ENCODE data around the gene PRDM16.

The PRDM16 gene

DNA sequence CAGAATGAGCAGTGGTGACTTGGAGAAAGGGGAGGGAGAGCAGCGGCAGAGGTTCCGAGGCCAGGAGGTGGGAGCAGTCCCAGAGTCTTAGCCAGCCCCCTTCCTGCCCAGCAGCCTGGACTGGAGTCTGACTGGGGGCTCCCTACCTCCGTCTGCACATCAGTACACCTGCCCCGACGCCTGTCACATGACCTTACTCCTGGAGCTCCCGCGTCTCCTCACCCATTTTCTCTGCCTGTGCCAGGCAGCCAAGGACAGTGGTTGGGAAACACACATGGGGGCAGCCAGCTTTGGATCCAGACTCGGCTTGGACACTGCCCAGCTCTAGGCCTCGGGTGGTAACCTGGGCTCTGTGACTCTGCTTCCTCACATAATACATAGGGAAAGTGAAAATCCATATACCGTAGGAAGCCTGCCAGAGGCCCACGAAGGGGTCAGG lies 30.9 kb upstream of the PRDM16 start:
- no peak overlapping the region for H3K4me3 ChIP-seq (ENCODE audit: low read depth, low read length)
- DNase-seq (ENCODE audit: low read depth) = no peak
- TF ChIP-seq, protein P1, sequence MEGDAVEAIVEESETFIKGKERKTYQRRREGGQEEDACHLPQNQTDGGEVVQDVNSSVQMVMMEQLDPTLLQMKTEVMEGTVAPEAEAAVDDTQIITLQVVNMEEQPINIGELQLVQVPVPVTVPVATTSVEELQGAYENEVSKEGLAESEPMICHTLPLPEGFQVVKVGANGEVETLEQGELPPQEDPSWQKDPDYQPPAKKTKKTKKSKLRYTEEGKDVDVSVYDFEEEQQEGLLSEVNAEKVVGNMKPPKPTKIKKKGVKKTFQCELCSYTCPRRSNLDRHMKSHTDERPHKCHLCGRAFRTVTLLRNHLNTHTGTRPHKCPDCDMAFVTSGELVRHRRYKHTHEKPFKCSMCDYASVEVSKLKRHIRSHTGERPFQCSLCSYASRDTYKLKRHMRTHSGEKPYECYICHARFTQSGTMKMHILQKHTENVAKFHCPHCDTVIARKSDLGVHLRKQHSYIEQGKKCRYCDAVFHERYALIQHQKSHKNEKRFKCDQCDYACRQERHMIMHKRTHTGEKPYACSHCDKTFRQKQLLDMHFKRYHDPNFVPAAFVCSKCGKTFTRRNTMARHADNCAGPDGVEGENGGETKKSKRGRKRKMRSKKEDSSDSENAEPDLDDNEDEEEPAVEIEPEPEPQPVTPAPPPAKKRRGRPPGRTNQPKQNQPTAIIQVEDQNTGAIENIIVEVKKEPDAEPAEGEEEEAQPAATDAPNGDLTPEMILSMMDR (IDR thresholded peaks at IDR 0.05; ENCODE audit: low read depth, low read length) = no peak
- TF ChIP-seq POLR2A (IDR thresholded peaks at IDR 0.05; ENCODE audit: extremely low read depth, insufficient read length) (no peak), MYC (IDR thresholded peaks at IDR 0.05; ENCODE audit: low read depth, low read length) (no peak)
- TF ChIP-seq, protein P2, sequence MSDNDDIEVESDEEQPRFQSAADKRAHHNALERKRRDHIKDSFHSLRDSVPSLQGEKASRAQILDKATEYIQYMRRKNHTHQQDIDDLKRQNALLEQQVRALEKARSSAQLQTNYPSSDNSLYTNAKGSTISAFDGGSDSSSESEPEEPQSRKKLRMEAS (IDR thresholded peaks at IDR 0.05; ENCODE audit: low read depth, low read length) = no peak

DNA sequence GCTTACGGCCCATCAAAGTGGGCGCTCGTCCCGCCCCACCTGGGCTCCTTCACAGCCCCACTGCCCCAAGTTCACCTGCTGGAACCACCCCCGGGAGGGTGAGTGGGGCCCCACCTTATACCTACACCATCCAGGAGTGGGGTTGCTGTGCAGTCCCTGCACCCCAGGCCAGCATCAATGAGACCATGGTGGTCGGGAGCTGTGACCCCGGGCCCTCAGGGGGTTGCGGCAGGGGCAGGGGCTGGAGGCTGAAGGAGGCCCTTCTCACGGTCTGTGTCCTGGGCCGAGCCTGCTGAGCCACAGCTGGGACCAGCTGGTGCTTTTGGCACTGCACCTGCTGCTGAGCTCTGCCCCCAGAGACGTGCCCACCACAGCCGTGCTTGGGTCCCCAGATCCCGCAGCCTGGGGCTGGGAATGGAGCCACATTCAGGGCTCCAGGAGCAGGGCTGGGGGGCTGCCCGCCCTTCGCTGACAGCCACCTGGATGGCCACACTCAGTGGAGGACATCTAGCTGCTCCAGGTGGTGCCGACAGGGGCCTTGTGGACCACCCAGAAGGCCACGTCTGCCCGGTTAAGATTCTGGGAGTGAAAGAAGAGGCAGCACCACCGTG lies 30.3 kb upstream of the PRDM16 start:
- no peak for DNase-seq (ENCODE audit: low read depth)
- H3K4me3 ChIP-seq (ENCODE audit: low read depth, low read length) = no peak overlapping the region
- TF ChIP-seq MYC (IDR thresholded peaks at IDR 0.05; ENCODE audit: low read depth, low read length) = no peak
- TF ChIP-seq, protein P1 (IDR thresholded peaks at IDR 0.05; ENCODE audit: low read depth, low read length) = no peak
- TF ChIP-seq, protein P2 (IDR thresholded peaks at IDR 0.05; ENCODE audit: low read depth, low read length) = no peak
- TF ChIP-seq POLR2A (IDR thresholded peaks at IDR 0.05; ENCODE audit: extremely low read depth, insufficient read length) = no peak

DNA sequence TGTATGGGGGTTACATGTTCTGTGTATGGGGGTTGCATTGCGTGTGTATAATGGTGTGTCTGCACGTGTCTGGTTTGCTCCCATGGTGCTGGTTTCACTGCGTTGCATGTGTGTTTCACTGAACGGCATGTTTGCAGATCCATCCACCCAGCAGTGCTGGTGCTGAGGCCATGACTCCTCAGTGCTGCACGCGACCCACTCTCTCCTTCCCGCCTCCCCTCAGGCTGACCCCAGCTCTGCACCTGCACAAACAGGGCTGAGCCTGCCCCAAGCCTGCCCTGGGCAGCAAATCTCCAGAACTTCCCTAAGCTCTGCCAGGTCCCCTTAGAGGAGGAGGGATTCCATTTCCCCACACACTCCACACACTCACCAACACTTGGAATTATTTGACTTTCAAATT lies 29.0 kb upstream of the PRDM16 start:
- TF ChIP-seq, protein P1 (IDR thresholded peaks at IDR 0.05; ENCODE audit: low read depth, low read length) = no peak
- TF ChIP-seq MYC (IDR thresholded peaks at IDR 0.05; ENCODE audit: low read depth, low read length) = no peak
- TF ChIP-seq POLR2A (IDR thresholded peaks at IDR 0.05; ENCODE audit: extremely low read depth, insufficient read length) = no peak
- TF ChIP-seq, protein P2 (IDR thresholded peaks at IDR 0.05; ENCODE audit: low read depth, low read length) = no peak
- DNase-seq (ENCODE audit: low read depth) = no peak
- H3K4me3 ChIP-seq (ENCODE audit: low read depth, low read length) = no peak overlapping the region

DNA sequence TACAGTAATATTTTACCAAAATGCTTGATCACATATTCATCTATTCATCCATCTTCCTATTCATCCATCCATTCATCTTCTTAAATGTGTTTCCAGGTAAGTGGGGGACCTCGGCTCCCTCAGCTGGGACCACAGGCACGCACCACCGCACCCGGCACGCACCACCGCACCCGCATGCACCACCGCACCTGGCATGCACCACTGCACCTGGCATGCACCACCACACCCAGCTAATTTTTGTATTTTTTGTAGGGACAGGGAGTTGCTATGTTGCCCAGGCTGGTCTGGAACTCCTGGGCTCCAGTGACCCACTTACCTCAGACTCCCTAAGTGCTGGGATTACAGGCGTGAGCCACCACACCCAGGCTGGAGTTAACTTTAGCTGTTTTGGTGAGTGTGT lies 26.5 kb upstream of the PRDM16 start:
- no peak for TF ChIP-seq POLR2A (IDR thresholded peaks at IDR 0.05; ENCODE audit: extremely low read depth, insufficient read length)
- TF ChIP-seq MYC (IDR thresholded peaks at IDR 0.05; ENCODE audit: low read depth, low read length) = no peak
- no peak for DNase-seq (ENCODE audit: low read depth)
- no peak overlapping the region for H3K4me3 ChIP-seq (ENCODE audit: low read depth, low read length)

DNA sequence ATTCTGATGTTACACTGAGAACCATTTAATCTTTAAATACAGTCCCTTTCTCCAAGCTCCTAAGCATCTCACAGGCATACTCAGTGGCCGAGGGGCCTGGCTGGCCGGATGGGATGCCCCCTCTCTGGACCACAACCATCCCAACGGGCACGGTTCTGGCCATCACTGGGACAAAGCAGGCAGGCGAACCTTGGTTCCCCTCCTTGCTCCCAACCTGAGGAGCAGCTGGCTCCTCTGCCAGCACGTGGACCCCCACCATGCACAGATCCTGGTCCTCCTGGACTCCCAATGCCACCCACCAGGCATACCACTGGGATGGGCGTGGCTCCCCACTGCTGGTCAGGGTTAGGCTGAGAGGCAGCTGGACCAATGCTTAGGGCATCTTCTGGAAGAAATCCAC lies 19.8 kb upstream of the PRDM16 start:
- DNase-seq (ENCODE audit: low read depth) = no peak
- no peak for TF ChIP-seq POLR2A (IDR thresholded peaks at IDR 0.05; ENCODE audit: extremely low read depth, insufficient read length)
- TF ChIP-seq MYC (IDR thresholded peaks at IDR 0.05; ENCODE audit: low read depth, low read length) = no peak
- TF ChIP-seq, protein P1 (IDR thresholded peaks at IDR 0.05; ENCODE audit: low read depth, low read length) = no peak
- TF ChIP-seq, protein P2 (IDR thresholded peaks at IDR 0.05; ENCODE audit: low read depth, low read length) = no peak
- no peak overlapping the region for H3K4me3 ChIP-seq (ENCODE audit: low read depth, low read length)

DNA sequence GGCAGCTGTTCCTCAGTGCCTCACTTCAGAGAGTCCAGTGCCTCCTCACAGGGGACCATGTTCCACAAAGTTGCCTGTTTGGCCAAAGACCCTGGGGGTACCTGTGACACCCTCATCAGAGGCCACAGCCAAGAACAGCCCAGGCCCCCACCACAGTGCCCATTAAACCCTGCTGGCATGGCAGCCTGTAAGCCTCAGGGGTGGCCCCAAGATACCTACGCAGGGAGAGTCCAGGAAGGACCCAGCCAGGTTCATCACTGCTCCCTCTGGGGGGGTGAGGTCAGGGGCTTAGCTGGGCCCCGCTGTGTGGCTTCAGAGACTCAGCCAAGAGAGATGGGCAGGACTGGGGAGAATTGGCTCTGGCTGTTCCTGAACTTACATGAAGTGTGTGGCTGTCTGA lies 19.1 kb upstream of the PRDM16 start:
- TF ChIP-seq, protein P2 (IDR thresholded peaks at IDR 0.05; ENCODE audit: low read depth, low read length) = no peak
- TF ChIP-seq, protein P1 (IDR thresholded peaks at IDR 0.05; ENCODE audit: low read depth, low read length) = no peak
- TF ChIP-seq MYC (IDR thresholded peaks at IDR 0.05; ENCODE audit: low read depth, low read length) (no peak), POLR2A (IDR thresholded peaks at IDR 0.05; ENCODE audit: extremely low read depth, insufficient read length) (no peak)
- no peak overlapping the region for H3K4me3 ChIP-seq (ENCODE audit: low read depth, low read length)
- DNase-seq (ENCODE audit: low read depth) = no peak
